Renal cortical epithelial cell (primary cell): ENCODE measurements around the gene IRAK1. TPM values are rescaled to one million over a fixed set of nuclear protein-coding genes. Genes with fewer than 3 reads are reported as not detected.
A peak's percentile ranks its signal among the peaks of the same experiment; 100 is the strongest.
"Not testable (repeated sequence)": the region's sequence is repeated elsewhere in the genome, so short reads cannot be mapped to it uniquely, and the experiment has no call there.

Experiments
- DNase-seq: peaks from one replicate; pipeline ENCODE4 v3.0.0-alpha.2; 2011; ENCODE audit warnings: low read depth
- total RNA-seq: library from RNA; depleted of rRNA; stranded (reverse); fragments of >200 nt; gene quantifications from 2 replicates; pipeline ENCODE4 v1.2.3, GENCODE V29; 2014

Gene IRAK1
- total RNA-seq, 1 donor from 2014 or later, result 79.4 TPM

DNA sequence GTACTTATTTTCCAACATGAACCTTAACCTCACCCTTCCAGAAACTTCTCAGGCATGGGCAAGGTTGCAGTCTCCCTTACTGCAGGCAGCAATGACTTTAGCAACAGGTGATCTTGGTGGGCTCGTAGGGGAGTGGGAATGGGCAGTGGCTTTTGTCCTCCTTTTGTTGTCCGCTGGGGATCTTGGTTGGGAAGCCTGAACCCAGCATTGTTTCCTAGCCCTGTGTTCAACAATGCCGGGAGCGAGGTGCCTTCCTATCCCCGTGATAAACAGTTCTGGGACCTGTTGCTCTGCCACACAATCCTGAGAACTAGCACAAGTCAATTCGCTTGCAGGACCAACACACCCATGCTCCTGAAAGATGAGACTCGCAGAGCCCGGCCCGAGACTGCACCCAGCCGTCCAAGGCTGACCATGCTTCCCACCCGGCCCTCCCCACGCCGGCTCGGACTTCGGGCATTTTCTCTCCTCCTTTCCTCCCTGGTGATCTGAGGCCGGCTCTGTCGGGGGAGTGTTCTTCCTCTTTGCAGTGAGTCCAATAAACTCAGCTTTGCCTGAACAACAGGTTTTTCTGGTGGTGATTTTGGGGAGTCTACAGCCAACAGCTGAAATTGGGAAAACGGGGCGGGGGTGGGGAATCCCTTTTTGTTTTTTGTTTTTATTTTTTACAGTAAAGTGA, 20.2 kb downstream of the IRAK1 start:
- no peak for DNase-seq

DNA sequence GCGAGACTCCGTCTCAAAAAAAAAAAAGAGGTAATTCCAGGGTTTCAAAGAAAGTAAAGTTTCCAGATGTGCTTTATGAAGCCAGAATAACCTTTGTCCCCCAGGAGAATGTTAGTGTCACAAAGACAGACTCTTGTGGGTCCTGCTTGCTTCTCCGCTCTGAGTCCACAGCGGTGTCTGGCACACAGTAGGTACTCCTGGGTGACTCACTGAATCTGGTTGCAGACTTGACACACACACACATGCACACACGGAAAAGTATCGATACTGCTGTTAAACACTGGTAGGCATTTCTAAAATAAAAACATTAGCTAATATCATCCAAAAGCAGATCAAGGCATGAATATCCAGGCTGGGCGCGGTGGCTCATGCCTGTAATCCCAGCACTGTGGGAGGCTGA, 24.2 kb downstream of the IRAK1 start:
- DNase-seq, result no peak

DNA sequence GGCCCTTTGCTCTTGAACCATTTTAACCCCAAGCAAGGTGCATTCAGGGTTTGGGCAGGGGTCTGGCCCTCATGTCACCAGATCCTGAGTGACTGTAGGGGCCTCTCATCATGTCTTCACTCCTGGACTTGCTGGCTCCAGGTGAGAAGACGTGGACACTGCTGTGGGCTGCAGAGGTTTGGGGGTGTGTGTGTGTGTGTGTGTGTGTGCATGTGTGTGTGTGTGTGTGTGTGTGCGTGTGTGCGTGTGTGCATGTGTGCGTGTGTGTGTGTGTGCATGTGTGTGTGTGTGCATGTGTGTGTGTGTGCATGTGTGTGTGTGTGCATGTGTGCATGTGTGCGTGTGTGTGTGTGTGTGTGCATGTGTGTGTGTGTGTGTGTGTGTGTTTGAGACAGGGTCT, 25.3 kb downstream of the IRAK1 start:
- DNase-seq, result not testable (repeated sequence)

DNA sequence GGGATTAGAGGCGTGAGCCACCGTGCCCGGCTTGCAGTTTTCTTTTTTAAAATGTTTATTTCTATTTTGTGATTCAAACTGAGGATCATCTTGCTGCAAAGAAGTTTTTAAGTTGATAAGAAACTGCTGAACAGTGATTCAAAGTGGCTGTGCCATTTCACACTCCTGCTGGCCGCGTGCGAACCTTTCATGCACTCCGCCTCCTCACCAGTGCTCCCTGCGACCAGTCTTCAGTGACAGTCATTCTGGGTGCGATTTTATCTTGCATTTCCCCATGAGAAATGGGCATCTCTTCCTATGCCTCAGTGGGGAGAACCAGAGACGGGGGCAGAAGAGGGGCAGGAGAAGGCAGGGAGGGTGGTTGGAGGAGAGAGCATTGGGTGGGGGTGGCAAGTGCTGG, 25.7 kb downstream of the IRAK1 start:
- no peak for DNase-seq

DNA sequence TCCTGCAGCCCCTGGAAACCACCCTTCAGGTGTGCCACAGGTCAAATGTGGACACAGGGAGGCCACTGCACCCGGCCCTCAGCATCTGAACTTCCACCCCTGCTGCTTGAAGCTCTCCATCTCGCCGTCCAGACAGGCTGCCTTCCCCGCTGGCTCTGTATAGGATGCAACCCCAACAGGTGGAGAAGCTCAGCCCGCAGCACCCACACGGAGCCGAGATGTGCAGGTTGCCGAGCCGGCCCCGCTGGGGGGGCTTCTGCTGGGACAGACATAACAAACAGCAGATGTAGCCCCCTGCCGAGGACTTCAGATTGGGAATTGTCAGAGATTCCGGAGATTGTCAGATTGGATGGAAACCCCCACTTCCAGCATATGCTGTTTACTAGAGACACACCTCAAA, 26.6 kb downstream of the IRAK1 start:
- DNase-seq, result no peak

DNA sequence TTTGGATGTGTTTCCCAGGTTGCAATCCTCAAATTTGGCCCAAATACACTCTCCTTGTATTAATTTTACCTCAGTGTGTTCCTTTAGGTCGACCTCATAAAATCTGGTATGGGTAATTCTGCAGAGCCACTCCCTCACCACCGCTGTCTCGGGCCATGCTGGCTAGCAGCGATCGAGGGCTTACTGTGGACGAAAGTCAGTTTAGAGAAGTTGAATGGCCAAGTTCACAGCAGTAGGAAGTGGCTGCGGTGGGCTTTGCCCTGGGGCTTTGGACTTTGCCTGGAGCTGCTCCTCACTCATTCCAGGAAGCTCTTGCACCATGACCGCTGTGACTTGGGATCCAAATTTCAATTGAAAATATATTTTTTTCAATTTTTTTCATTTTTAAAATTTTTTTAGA, 27.5 kb downstream of the IRAK1 start:
- no peak for DNase-seq

DNA sequence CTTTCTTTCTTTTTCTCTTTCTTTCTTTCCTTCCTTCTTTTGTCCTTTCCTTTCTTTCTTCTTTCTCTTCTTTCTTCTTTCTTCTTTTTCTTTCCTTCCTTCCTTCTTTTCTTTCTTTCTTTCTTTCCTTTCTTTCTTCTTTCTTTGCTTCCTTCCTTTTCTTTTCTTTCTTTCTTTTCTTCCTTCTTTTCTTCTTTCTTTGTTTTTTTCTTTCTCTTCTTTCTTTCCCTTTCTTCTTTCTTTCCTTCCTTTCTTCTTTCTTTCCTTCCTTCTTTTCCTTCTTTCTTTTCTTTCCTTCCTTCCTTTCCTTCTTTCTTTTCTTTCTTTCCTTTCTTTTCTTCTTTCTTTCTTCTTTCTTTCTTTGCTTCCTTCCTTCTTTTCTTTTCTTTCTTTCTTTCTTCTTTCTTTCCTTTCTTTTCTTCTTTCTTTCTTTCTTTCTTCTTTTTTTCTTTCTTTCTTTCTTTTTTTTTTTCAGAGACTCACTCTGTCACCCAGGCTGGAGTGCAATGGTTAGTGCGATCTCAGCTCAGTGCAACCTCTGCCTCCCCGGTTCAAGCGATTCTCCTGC, 28.6 kb downstream of the IRAK1 start:
- DNase-seq, result no peak

DNA sequence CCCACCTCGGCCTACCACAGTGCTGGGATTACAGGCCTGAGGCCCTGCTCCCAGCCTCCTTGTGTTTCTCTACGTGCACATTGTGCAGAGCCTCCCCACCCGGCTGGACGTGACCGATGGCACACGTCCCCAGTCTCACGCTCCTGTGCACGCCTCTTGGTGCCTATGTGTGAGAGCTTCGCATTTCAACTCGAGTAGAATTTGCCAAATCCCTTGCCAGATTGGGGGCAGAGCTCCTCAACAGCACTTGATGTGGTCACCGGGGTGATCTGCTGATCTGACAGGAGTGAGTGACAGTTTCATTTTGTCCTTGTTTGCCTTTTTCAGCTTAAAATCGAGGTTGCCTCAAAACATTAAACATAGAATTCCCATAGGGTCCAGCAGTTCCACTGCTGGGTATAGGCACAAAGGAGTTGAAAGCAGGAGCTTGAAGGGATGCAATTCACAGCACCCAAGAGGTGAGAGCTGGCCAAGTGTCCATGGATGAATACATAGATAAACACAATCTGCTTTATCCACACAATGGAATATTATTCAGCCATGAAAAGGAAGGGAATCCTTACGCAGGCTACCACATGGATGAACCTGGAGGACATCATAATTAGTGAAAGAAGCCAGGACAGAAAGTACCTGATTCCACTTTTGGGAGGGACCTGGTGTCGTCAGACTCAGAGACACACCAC, 29.6 kb downstream of the IRAK1 start:
- no peak for DNase-seq

DNA sequence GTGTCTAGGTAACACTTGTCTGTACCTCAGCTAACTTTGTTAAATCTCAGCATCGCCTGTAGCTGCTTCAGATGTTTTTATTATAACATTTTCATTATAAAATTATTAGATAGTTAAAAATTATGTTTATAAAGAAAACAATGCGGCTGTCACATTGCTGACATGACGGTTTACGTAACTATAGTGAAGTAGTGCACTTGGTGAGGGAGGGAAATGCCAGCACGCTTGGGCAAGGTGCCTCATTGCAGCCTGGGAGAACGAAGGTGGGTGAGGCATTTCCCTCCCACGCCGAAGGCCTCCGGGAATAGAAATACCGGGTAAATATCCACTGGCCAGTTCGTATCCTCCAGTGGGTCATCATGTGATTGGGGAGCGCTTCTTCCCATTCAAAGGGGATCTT, 31.2 kb downstream of the IRAK1 start:
- DNase-seq, result no peak

DNA sequence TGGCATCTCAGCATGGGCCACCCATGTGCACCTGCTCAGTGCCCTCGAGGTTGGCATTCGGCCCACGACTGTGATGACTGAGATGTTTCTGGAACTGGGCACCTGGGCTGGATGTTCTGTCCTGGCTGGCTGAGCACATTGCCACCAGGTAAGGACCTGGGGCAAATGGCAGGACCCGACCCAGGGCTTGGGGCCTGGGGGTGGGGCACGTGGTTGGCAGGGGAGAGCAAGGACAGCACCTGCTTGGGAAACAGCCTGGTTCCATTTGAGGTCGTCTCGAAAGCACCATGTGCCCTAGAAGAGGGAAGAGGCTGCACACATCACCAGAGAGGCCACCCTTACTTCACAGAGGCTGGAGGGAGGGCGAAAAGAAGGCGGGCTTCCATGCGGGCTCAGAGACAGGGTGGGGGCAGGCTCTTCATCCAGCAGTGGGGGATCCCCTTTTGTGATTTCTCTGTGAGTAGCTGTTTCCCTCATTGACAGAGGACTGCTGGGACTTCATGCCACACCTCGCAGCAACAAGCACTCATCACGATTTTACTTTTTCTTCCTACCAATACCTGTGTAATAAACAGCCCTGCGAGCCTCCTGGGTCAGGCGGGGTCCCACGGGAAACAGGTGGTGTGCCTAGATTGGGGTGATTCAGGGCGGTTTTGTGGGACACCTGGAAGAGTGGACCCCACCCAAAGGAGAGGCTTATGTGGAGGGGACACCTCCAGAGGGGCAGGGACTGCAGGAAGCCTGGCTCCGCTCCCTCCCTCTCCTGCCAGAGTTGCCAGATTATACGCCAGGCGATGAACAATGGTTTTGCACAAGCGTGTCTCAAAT, 35.1 kb downstream of the IRAK1 start:
- no peak for DNase-seq

DNA sequence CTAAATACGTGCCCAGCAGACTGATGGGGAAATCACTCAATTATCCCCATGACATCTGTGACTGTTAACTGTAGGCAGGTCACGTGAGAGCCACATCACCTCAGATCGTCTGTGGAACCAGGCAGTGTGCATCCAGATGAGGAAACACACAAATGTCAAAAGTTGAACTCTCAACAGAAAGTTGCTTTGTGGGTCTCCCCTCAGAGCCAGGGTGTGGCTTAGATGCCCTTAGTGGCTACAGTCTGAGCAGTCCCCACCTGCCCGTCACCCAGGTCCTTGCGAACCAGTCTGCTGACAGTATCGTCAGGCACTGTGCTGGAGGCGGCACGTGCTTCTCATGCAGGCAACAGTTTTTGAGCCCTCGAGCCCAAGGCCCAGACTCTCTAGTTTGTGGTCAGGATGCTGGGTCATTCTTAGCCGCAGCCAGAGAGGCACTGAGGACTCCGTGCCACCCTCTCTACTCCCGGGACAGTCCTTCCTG, 36.3 kb downstream of the IRAK1 start:
- DNase-seq, result no peak

DNA sequence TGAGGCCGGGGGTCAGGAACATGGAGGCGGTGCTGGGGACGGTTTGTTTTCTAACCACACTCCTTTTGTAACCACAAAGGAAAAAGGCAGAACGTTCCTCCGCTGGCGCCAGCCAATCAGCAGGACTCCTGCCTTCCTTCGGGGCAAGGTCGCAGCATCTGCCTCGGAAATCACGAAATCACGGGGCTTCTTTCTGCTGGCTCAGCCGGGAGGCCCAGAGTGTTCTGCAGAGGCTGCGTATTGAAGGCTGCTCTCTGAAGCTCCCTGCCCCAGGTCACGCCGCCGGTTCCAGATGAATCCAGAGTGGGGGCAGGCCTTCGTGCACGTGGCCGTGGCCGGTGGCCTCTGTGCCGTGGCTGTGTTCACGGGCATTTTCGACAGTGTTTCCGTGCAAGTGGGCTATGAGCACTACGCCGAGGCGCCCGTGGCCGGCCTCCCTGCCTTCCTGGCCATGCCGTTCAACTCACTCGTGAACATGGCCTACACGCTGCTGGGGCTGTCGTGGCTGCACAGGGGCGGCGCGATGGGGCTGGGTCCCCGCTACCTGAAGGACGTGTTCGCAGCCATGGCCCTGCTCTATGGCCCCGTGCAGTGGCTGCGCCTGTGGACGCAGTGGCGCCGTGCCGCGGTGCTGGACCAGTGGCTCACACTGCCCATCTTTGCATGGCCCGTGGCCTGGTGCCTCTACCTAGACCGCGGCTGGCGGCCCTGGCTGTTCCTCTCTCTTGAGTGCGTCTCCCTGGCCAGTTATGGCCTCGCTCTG, 37.8 kb downstream of the IRAK1 start:
- no peak for DNase-seq

DNA sequence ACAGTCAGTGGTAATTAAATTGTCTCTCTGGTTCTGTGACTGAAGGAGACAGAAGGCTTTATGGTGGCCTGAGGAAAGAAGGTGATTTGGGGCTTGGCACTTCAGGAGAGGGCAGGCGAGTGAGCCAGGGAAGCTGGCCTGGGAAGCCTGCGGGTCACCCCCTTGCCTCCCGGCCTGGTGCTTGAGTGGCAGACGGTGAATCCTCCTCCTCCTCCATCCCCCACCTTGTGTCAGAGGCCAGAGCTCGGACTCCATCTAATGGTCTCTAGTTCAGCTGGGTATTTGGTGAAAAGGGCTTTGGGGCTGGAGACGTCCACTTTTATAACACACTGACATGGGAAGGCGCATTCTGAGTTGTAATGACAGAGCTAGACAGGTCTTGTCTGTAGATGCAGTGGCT, 38.5 kb downstream of the IRAK1 start:
- no peak for DNase-seq

DNA sequence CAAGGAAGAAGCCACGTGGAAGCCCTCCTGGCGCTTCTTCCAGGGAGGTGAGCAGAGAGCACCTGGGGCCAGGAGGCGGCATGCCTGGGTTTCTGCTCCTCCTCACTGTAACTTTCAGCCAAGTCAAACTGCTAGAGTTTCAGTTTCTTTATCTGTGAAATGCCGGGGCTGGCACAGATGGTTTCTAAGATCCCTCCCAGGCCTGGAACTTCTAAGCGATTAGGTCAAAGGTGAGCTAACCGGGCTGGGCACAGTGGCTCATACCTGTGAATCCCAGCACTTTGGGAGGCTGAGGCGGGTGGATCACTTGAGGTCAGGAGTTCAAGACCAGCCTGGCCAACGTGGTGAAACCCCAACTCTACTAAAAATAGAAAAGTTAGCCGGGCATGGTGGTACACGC, 39.3 kb downstream of the IRAK1 start:
- DNase-seq, result not testable (repeated sequence)

DNA sequence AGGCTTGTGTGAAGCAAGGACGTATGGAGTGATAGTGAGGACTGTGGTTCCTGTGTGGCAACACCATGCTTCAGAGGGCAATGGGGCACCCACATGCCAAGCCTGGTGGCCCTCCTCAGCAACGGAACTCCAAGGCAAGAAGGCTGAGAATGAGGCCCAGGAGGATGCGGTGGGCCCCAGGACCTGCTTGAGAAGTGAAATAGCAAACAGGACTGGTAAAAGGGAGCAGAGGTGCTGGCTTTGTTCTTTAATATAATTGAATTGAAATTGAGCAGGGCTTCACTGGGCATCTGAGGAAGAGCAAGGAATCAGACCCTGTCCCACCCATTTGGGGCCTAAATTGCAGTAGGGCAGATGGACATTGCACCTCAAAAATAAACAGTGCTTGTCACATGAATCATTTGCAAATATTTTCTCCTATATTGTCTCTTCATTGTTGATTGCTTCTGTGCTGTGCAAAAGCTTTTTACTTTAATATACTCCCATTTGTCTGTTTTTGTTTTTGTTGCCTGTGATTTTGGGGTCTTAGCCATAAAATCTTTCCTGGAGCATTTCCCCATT, 44.9 kb downstream of the IRAK1 start:
- DNase-seq, result no peak

DNA sequence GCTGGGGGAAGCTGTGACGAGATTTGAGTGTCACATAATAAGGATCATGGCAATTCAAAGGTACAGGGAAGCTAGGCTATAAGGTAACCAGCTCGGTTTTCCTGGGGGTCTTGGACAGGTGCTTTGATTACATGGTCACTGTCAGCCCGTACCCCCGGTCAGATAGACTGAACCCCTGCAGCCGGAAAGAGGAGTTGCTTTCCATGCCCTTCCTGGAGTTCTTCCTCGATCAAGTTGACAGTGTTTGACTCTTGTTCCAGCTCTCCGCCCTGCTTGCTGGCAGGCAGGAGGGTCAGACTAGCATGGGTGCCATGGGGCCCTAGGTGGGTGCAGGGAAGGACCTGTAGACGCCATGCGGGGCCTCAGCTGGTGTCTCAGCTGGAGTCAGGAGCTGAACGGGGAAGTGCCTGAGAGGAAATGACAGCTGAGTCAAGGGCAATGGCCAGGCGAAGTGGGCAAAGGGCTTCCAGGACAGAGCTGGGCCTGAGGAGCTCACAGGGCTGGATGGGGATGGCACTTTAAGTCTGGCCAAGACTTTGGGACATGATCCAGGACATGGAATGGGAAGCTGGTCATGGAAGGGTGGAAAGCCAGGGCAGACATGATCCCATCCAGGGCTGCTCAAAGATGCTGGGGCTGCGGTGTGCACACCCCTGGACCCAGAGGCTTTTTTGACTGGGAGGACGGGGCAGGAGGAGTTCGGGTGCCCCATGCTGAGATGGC, 45.5 kb downstream of the IRAK1 start:
- no peak for DNase-seq

DNA sequence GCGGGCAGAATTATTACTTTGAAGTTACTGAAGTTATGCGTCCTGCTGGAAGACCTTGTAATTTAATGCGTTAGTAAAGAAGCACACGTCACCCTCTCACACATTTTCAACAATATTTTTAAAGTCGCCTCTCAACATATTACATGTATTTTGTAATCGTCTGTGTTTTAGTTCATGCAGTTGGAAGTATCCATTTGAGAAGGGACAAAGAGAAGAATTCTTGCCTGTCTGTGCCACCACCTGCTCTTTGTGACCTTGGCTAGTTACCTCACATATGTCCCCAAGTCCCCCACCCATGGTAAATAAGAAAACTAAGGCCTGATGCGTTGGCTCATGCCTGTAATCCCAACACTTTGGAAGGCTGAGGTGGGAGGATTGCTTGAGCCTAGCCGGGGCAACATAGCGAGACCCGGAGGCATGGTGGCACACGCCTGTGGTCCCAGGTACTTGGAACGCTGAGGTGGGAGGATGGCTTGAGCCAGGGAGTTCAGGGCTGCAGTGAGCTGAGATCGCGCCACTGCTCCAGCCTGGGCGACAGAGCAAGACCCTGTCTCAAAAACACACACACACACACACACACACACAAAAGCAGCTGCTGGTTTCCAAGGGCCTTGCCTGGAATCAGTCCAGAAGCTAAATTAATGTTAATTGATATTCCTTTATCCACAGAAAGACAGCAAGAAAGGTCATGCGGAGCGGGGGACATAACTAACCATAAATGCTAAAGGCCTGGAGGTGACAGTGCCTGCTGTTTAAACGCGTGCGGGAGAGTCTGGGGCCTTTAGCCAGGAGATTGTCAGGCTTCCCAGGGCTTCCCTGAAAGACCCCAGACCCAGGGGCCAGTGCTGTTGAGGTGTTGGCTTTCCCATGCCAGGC, 46.3 kb downstream of the IRAK1 start:
- peak; percentile 5 for DNase-seq

DNA sequence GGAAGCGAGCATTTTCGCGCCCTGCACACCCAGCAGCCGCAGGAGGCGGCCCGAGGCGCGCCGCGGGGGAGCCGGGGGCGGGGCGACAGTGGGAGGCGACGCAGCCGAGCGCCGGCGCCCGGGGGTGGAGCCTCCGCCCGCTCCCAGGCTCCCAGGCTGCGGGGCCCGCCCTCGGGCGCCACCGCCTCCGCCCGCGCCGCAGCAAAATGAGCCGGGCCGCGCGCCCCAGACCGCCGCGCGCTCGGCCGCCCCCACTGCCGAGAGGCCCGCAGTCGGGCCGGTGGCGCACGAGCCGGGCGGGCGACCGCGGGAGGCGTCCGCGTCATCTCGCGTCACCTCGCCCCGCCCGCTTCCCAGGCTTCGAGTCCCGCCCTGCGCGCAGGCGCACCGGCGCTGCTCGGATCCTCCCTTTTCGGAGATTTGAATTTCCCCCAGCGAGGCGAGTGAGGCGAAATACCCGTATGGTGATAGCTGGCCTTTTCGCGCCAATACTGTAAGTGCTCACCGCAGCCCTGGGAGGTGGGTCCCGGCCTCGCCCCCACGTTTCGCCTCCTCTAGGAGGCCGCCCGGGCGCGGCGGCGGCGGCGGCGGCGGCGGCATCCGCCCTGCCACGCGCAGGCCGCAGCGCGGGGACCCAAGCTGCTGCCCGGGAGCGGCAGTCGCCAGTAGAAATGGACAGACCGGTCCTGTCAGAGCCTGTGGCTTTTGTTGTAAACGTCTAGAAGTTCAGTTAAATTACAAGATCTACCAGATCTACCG, 47.2 kb downstream of the IRAK1 start, which contains the start of gene TMEM187:
Gene TMEM187, plus strand, starts transcription at position 387 of the 759 bp plus-strand sequence. CDS start 9,309 bp downstream, outside the sequence.
- DNase-seq, result peak; percentile 66
